ENCODE data around the gene OR51M1.
"Not testable (repeated sequence)": the region's sequence is repeated elsewhere in the genome, so short reads cannot be mapped to it uniquely, and the experiment has no call there.

Gene OR51M1

GRCh38 chr11:5383576-5383975, at the start of gene OR51M1:
TSS of gene OR51M1 (plus strand) at chr11:5383812. CDS start at chr11:5389399, 5,587 bp downstream.
- DNase-seq, result no peak

- no peak for DNase-seq
Observed at GRCh38 chr11:5335170-5335569, 48.4 kb upstream of the OR51M1 start.

DNA sequence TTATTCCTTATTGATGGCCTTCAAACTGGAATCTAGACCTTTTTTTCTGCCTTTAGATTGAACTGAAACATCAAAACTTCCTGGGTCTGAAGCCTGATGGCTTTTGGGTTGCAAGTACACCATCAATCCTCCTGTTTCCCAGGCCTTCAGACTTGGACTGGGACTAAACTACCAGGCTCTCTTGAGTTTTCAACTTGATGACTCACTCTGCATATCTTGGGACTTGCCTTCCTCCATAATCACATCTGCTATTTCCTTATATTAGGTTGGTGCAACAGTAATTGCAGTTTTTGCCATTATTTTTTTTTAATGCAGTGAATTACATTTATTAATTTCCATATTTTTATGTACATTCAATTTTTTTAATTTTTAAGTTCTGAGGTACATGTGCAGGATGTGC, 47.3 kb upstream of the OR51M1 start:
- no peak for DNase-seq

DNA sequence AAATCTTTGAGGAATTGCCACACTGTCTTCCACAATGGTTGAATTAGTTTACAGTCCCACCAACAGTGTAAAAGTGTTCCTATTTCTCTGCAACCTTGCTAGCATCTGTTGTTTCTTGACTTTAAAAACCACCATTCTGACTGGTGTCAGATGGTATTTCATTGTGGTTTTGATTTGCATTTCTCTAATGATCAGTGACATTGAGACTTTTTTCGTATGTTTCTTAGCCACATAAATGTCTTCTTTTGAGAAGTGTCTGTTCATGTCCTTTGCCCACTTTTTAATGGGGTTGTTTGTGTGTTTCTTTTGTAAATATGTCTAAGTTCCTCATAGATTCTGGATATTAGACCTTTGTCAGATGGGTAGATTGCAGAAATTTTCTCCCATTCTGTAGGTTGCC, 46.4 kb upstream of the OR51M1 start:
- DNase-seq, result not testable (repeated sequence)

GRCh38 chr11:5339771-5340322, 43.8 kb upstream of the OR51M1 start:
- no peak for DNase-seq

- DNase-seq, result no peak
Observed at GRCh38 chr11:5343474-5344335, 39.9 kb upstream of the OR51M1 start, which contains the start of gene OR51B5. TSS of gene OR51B5 (minus strand) at chr11:5343524. CDS start at chr11:5343524, 0 bp downstream.

DNA sequence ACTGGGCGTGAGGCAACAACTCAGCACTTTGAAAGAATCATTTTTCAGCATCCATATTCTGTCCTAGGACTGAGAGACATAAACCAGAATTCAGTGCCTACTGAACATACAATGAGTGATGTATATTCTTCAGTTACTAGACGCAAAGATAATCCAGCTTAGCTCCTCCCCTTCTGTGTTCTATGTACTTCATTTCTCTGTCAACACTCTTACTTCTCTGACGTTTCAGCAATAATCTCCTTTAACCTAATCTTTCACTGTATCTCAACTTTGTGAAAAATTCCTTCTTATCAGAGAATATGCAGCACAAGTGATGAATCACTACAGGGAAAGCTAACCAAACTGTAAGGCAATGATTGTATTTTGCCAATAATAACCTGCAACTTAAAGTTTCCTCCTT, 37.8 kb upstream of the OR51M1 start:
- DNase-seq, result no peak

DNA sequence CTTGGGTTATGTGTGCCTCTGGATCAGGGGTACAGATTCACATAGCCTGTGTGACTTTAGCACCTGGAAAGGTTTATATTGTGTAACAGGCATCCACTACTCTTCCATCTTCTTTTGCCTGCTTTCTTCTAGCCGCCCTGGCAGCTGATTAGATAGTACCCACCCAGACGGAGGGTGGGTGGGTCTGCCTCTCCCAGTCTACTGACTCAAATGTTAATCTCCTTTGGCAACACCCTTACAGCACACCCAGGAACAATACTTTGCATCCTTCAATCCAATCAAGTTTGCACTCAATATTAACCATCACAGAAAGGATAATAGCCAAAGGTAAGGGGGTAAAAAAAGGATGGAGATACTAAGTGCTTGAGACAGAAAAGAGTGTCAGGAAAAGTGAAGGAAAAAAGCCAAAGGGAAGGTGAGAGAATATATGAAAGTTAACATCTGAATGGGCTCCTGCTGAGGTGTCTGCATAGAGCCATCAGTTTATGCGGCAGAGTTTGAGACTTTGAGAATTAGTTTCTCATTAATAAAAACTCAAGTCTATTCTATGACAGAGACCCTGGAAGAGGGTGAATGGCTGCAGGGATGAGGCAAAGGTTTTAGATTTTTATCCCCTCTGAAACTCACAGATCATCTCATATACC, 34.9 kb upstream of the OR51M1 start:
- no peak for DNase-seq

DNA sequence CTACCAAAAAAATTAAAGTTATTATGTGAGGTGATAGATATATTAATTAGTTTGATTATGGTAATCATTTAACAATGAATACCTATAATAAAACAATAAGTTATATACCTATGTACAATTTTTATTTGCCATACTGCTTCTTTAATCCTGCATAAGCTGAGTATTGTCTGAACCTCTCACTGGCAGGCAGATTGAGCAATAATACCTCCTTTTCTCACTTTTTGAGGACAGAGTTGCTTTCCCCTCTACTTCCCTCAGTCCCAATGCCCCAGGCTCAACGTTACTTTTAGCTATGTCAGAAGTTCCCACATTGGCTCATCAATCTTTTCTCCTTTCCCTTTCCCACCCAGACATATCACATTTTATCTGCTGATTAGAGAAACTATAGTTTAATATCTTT, 34.1 kb upstream of the OR51M1 start:
- no peak for DNase-seq

GRCh38 chr11:5351208-5351607, 32.4 kb upstream of the OR51M1 start, which contains the start of gene OR51B6:
TSS of gene OR51B6 (plus strand) at chr11:5351508. CDS start at chr11:5351508, 0 bp downstream.
- no peak for DNase-seq

GRCh38 chr11:5356031-5356430, 27.6 kb upstream of the OR51M1 start:
- not testable (repeated sequence) for DNase-seq

DNA sequence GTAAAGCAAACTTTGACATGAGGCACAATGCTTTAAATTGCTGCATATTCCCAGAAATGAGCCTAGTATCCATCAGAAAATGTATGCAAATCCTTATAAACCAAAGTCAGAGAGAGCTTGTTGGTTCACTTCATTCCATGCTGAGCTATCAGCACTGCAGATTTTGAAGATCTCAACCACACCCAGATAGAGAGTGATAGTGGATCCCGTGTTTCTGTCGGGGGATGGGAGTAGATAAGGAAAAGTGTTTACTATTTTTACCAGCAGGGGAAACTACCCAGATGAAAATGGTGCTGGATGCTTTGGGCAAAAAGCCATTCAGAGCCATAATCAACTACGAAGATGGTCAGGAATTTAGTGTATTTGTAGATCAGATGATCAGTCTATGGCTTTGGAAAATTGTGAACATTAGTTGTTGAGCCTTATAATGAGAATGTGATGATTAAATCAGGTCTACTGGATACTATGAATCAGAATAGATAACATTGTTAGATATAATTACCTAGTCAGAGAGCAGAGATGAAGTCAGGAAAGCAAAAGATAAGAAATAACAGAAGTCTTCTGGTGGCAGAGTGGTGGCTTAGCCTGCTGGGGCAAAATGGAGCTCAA, 21.5 kb upstream of the OR51M1 start:
- no peak for DNase-seq

- DNase-seq, result no peak
Observed at GRCh38 chr11:5363679-5364078, 19.9 kb upstream of the OR51M1 start.

DNA sequence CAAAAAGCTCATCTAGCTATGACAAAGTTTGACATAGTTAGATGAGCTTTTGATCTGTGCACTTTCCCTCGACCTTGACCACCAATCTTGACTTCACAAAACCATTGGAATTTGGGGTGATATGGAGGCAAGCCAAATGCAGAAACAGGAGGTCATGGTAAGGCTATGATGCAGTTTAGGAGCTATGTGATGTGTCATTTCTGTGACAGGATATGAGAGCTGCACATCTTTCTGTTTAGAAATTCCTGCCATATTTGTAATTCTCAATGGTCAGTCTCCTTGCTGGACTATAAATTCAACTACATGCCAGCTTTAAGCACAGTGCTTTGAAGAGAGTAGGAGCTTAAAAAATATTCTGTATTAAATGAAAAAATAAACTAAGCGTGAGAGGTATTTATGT, 19.4 kb upstream of the OR51M1 start:
- no peak for DNase-seq

DNA sequence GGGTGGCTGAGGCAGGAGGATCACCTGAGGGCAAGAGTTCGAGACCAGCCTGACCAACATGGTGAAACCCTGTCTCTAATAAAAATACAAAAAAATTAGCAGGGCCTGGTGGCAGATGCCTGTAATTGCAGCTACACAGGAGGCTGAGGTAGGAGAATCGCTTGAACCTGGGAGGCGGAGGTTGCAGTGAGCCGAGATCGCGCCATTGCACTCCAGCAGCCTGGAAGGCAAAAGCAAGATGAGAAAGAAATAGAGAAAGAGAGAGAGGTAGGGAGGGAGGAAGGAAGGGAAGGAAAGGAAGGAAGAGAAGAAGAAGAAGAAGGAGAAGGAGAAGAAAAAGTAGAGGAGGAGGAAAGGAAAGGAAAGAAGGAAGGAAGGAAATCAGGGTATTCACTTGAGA, 17.2 kb upstream of the OR51M1 start:
- DNase-seq, result not testable (repeated sequence)

- DNase-seq, result no peak
Observed at GRCh38 chr11:5366856-5367255, 16.8 kb upstream of the OR51M1 start.

DNA sequence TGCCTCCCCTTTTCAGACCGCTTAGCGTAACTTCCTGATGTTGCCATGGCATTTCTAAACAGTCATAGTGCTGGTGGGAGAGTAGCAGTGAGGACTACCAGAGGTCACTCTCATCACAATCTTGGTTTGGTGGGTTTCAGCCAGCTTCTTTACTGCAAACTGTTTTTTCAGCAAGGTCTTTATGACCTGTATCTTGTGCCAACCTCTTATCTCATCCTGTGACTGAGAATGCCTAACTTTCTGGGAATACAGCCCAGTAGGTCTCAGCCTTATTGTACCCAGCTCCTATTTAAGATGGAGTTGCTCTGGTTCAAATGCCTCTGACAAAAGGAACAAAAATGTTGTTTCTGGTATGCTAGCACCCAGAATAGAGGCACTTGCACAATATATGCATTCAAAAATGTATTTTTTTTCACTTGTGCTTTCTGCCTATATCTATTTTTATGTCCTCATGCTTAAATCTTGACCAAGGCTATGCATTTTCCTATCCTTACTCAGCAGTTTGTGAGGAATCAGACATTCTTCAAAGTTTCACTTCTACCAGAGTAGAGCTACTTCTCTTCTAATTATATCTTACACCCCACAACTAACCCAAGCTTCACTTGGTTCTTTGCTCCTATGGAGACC, 16.1 kb upstream of the OR51M1 start:
- DNase-seq, result no peak

- DNase-seq, result no peak
Observed at GRCh38 chr11:5368502-5369043, 15.0 kb upstream of the OR51M1 start.

DNA sequence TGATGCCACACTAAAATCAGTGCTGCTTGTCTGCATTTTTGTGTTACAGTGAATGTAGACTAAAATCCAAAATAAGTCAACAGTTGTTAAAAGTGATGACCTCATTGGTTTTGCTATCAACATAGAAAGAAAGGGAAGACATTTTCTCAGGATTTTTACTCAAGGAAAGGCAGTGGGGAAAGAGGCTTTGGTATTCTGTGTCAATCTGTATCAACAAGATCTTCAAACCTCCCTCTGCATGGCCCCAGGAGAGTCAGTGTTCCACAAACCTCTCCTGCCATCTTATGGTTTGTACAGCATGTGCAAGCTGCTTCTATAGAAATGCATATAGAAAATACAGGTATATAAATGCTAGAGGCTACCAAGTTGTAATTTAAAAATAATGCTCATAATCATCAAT, 13.8 kb upstream of the OR51M1 start:
- no peak for DNase-seq

GRCh38 chr11:5380740-5381342, 2.8 kb upstream of the OR51M1 start:
- no peak for DNase-seq

GRCh38 chr11:5384335-5384734, 723 bp downstream of the OR51M1 start:
- no peak for DNase-seq

GRCh38 chr11:5390210-5390609, 6.6 kb downstream of the OR51M1 start:
- no peak for DNase-seq
